ENCODE measurements around the gene GRM1.

Gene GRM1

DNA sequence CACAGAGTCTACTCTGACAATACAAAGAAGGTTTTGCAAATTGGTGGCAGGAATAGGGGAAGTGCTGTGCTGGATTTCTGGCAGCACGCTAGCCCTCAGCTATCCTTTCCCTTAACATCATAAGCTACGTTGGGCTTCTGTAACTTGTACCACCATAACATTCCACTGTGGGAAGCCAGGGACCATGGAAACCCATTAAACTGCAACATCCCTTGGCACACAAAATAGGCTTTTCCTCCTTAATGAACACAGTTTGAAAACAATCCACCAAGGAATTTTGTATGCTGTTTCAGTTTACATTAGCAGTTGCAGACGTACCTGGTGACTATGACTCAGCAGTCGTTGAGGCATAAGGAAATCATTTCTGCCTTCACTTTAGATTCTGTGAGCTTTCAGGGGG lies 310.9 kb downstream of the GRM1 start:
- no peak for DNase-seq

DNA sequence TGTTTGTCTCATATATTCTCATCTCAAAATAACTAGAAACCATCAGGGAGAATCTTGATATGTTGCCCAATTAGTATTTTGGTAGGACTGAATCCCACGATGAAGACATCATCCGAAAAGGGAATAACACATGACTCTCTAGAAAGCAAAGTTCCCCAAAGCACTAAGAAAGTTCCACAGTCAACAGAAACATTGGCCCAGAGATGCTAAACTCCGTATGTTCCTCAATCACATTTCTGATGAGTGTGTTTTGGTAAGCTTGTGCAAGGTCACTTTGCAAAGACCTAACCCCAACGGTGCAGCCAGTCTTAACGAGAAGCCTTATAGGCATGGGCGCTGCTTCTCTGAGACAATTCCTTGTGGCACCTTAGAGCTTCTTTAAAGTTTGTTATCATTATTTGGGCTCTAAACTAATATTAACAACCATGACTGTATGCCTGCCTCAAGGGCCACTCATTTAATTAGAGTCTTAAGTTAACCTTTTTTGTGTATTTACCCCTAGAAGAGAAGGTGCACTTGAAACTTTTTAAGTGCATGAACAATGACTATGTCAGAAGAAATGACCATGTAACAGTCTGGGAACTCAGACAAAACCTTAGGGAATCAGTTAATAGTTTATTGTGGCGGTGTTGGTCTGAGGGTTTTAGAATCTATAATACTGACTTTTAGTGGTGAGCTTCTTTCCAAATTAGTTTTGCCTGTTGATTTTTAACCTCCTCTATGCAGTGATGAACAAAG lies 312.8 kb downstream of the GRM1 start:
- DNase-seq: no peak

- DNase-seq: no peak
Observed at GRCh38 chr6:146345598-146345997, 316.7 kb downstream of the GRM1 start.

GRCh38 chr6:146347090-146347489 lies 318.2 kb downstream of the GRM1 start:
- DNase-seq: no peak

GRCh38 chr6:146347690-146348089 lies 318.8 kb downstream of the GRM1 start:
- DNase-seq: no peak

- no peak for DNase-seq
Observed at GRCh38 chr6:146351018-146351417, 322.2 kb downstream of the GRM1 start.

DNA sequence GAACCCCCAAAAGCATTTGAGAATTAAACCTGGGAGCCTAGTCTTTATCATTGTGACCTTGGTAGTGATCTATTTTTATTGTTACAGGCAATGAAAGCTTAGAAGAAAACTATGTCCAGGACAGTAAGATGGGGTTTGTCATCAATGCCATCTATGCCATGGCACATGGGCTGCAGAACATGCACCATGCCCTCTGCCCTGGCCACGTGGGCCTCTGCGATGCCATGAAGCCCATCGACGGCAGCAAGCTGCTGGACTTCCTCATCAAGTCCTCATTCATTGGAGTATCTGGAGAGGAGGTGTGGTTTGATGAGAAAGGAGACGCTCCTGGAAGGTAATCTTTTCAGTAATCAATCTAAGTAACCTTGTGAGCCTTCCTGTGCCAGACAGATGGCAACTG lies 323.3 kb downstream of the GRM1 start:
- no peak for DNase-seq

GRCh38 chr6:146354451-146354850 lies 325.6 kb downstream of the GRM1 start:
- no peak for DNase-seq

DNA sequence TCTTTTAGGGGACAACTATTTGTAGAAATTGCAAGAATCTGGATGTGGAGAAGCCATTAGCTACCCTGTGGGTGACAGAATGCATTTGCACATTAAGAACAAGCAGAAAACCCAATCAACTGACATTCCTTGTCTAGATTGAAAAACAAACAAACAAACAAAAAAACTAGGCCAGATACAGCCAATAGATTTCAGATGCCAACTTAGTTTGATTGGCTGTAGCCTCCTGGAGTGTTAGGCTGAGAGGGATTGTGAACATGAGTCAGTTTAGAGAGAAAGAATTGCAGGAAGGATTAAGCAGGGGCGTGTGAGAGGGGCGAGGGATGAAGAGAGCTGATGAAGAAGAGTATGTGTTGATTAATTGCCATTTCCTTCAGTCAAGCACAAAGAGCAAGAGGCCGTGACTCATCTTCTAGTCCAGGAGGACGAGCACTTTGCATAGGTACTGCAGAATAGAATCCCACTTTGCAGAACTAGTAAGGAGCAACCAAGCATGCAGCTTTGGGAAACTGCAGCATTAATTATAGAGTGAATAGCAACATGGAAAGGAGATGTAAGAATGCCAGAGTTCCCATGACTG lies 326.7 kb downstream of the GRM1 start:
- no peak for DNase-seq

GRCh38 chr6:146357578-146358430 lies 328.9 kb downstream of the GRM1 start:
- no peak for DNase-seq

GRCh38 chr6:146358431-146359046 lies 329.7 kb downstream of the GRM1 start:
- no peak for DNase-seq

- DNase-seq: no peak
Observed at GRCh38 chr6:146359131-146359530, 330.3 kb downstream of the GRM1 start.

- peak; percentile 17 for DNase-seq
Observed at GRCh38 chr6:146361128-146361924, 332.5 kb downstream of the GRM1 start.

- no peak for DNase-seq
Observed at GRCh38 chr6:146363838-146364607, 335.2 kb downstream of the GRM1 start.

DNA sequence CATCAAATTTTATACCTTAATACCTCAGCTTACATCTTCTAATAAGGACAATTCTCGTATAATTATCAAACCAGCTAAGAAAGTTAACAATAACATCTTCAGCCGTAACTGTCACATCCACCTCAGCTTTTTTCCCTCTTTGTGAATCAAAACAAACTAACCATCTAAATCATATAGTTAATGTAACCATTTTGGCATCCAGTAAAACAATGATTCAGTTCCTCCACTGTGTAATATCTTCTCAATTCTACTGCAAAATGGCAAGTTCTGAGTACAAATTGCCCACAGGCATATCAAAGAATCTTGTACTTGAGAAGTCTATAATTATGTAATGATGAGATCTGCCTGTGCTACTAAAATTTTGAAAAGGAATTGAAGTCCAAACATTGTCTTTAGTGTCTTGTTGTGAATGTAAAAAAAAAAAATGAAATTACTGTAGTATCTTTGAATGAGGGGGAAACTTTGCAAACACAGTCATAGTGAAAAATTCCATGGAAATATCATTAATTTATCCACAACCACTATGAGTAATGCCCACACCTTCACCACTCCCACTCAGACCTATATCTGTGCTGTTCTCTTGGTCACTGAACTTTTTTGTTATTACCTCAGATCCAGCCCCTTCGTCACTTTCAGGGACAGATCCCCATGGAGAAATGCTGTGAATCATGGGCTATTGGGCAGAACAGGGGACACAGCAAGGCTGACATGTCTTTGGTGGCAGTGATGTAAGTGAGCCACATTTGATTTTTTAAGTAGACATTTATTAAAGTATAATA lies 336.1 kb downstream of the GRM1 start:
- no peak for DNase-seq

DNA sequence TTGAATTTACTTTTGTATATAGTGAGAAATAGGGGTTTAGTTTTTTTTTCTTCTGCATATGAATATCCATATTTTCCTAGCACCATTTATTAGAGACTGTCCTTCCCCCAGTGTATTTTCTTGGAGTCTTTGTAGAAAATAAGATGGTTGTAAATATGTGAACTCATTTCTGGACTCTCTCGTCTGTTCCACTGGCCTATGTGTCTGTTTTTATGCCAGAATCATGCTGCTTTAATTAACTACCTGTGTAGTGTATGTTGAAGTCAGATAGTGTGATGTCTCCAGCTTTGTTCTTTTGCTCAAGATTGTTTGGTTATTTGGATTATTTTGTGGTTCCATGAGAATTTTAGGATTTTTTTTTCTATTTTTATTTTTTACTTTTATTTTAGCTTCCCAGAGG lies 338.2 kb downstream of the GRM1 start:
- no peak for DNase-seq

GRCh38 chr6:146369866-146370265 lies 341.0 kb downstream of the GRM1 start:
- DNase-seq: no peak

- DNase-seq: no peak
Observed at GRCh38 chr6:146381486-146381885, 352.6 kb downstream of the GRM1 start.

DNA sequence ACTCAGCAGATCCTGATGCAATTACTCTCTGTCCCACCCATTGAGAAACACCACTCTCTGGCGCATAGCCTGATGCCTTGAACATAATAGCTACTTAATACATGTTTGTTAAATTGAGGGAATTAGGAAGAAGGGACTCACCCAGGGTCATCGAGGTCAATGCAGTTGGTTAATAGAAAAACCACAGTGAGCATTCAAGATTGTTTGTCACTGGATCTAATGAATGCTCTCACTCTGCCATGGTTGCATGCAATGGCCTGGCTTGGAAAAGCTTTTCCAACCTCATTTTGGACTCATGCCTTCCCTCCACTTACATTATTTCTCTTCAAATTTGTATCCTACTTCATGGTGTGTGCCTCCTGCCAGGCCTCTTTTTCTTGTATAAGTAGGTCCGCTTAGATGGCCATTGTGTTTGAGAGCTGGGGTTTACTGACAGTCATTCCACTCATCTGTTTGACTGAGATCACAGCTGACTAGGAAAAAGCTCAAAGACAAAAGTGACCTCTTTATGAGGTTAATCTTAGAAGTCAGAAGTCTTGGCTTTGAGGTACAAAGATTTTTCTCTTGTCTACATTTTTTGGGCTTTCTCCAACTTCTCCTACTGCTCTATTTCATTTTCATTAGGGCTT lies 360.0 kb downstream of the GRM1 start:
- DNase-seq: no peak

- DNase-seq: no peak
Observed at GRCh38 chr6:146389740-146390139, 360.9 kb downstream of the GRM1 start.

DNA sequence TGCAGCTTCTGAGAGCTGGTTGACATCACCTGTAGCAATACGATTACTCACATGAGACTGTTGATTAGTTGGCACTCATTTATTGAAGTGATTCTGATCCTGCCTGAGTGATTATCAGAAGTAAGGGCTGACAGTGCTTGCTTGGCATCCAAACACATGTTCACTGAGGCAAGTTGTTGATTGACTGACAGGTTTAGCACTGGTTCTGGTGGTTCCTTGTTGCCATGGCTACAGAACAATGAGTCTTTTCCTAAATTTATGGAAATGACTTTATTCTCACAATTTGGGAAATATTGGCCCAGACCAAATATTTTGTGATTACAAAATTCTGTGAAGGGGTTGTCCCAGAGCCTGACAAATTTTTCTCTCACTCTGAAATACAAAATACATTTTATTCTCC lies 368.8 kb downstream of the GRM1 start:
- DNase-seq: no peak
